SK-N-MC (cell line): ENCODE data around the gene CLIC6.

Source experiments
- EZH2 ChIP-seq: fragments of 200-600 bp; sonication (generic); IDR thresholded peaks from one replicate; pipeline ENCODE4 v1.6.1; 2017; ENCODE audit warnings: antibody characterized with exemption
- POLR2AphosphoS5 ChIP-seq: IDR thresholded peaks from 2 replicates; pipeline ENCODE4 v1.6.1; 2012; ENCODE audit warnings: mild to moderate bottlenecking, low read depth, low read length, borderline replicate concordance

GRCh38 chr21:34632498-34632897, 36.3 kb upstream of the CLIC6 start:
- TF ChIP-seq EZH2 (no peak), POLR2AphosphoS5 (no peak)
